Caco-2 (cell line): ENCODE data around the gene METAP1. TPM values are rescaled to one million over a fixed set of nuclear protein-coding genes. Genes with fewer than 3 reads are reported as not detected.
A peak's percentile ranks its signal among the peaks of the same experiment; 100 is the strongest.
"Not testable (repeated sequence)": the region's sequence is repeated elsewhere in the genome, so short reads cannot be mapped to it uniquely, and the experiment has no call there.

Experiments
- BruUV-seq: library from RNA; stranded (reverse); fragments of 400-500 nt; replicated peaks from 2 replicates; lab custom pipeline; 2021; lab: Mats Ljungman, UMichigan
- CTCF ChIA-PET: fragments of 300-600 bp; sonication (Branson Sonifier 250); formaldehyde crosslinking; loops from one replicate; lab custom pipeline; 2022; ENCODE audit warnings: antibody characterized with exemption; lab: Charles Lee
- POLR2A ChIA-PET: fragments of 300-600 bp; sonication (Branson Sonifier 250); formaldehyde crosslinking; loops from one replicate; lab custom pipeline; 2022; ENCODE audit warnings: antibody characterized with exemption; lab: Charles Lee
- DNase-seq, 2 experiments: peaks; one replicate each; pipeline versions ENCODE4 v3.0.0 to v3.0.0-alpha.2; 2020 to 2022
- H3K27me3 ChIP-seq: replicated peaks from 2 replicates; pipeline ENCODE4 v1.6.0; 2011; ENCODE audit warnings: low read length; ENCODE audit not compliant: control insufficient read depth, insufficient read depth
- H3K36me3 ChIP-seq: 2 replicates; pipeline ENCODE4 v1.5.1; 2011; ENCODE audit warnings: low read length; ENCODE audit not compliant: control insufficient read depth, insufficient read depth
- H3K4me1 ChIP-seq: fragments of 250-450 bp; sonication (Bioruptor Pico); 2 replicates; pipeline ENCODE4 v1.5.1; 2020; ENCODE audit warnings: mild to moderate bottlenecking
- H3K4me3 ChIP-seq: 2 replicates; pipeline ENCODE4 v1.5.1; 2011; ENCODE audit warnings: low read depth, mild to moderate bottlenecking, control low read depth, low read length
- H3K9me3 ChIP-seq: fragments of 250-450 bp; sonication (Bioruptor Pico); 2 replicates; pipeline ENCODE4 v1.5.1; 2020; ENCODE audit warnings: mild to moderate bottlenecking, moderate library complexity
- H3K27ac Mint-ChIP-seq: one replicate; pipeline ENCODE4 v1.8.0; 2022; ENCODE audit warnings: mixed read lengths; ENCODE audit not compliant: unreplicated experiment
- H3K27me3 Mint-ChIP-seq: one replicate; pipeline ENCODE4 v1.8.0; 2022; ENCODE audit warnings: mixed read lengths; ENCODE audit not compliant: insufficient read depth, unreplicated experiment
- H3K36me3 Mint-ChIP-seq: one replicate; pipeline ENCODE4 v1.8.0; 2022; ENCODE audit warnings: mild to moderate bottlenecking, mixed read lengths; ENCODE audit not compliant: insufficient read depth, unreplicated experiment
- H3K4me1 Mint-ChIP-seq: one replicate; pipeline ENCODE4 v1.8.0; 2022; ENCODE audit warnings: low read depth, mixed read lengths; ENCODE audit not compliant: unreplicated experiment
- H3K4me3 Mint-ChIP-seq: one replicate; pipeline ENCODE4 v1.8.0; 2022; ENCODE audit warnings: mild to moderate bottlenecking, moderate library complexity, mixed read lengths; ENCODE audit not compliant: unreplicated experiment
- H3K9me3 Mint-ChIP-seq: one replicate; pipeline ENCODE4 v1.8.0; 2022; ENCODE audit warnings: mixed read lengths; ENCODE audit not compliant: unreplicated experiment
- CTCF ChIP-seq, 2 experiments: fragments of 200-600 bp in 1 of 2; IDR thresholded peaks; 1 replicate in 1 of 2; 2 replicates in 1 of 2; pipeline versions ENCODE4 v1.5.1 to v1.8.0; 2011 to 2022; ENCODE audit warnings: antibody characterized with exemption in 1 of 2, control low read depth in 1 of 2, inconsistent platforms in 1 of 2, low read depth in 1 of 2, low read length in 1 of 2, mild to moderate bottlenecking in 1 of 2, moderate library complexity in 1 of 2; ENCODE audit not compliant: insufficient read depth in 1 of 2, severe bottlenecking in 1 of 2, unreplicated experiment in 1 of 2
- intact Hi-C: fragments of 100-400 bp; cut with micrococcal nuclease; formaldehyde crosslinking; loops from one replicate; pipeline ENCODE4 v1.10.0; 2022; ENCODE audit not compliant: unreplicated experiment
- total RNA-seq: library from RNA; stranded (reverse); gene quantifications from 2 replicates; pipeline ENCODE4 v1.2.3, GENCODE V29; 2022

Gene METAP1
- total RNA-seq, 1 experiment from 2014 or later = 83.0 TPM

GRCh38 chr4:99062120-99062519, 66.6 kb downstream of the METAP1 start:
- Histone ChIP-seq H3K36me3 (no peaks in the 10 kb centered on the region), H3K27me3 (no peaks in the 10 kb centered on the region), H3K4me3 (no peak overlapping the region), H3K9me3 (no peaks in the 10 kb centered on the region), H3K4me1 (0 out of 2 replicates have a peak, but pooled peaks cover 3% of the 10 kb centered on the region)
- peaks cover 83% of the 10 kb centered on the region for H3K36me3 Mint-ChIP-seq
- peaks cover 15% of the 10 kb centered on the region for H3K4me1 Mint-ChIP-seq
- no peak for DNase-seq
- no peak overlapping the region for H3K4me3 Mint-ChIP-seq
- H3K27ac Mint-ChIP-seq = no peak overlapping the region
- POLR2A ChIA-PET = no interaction called here
- CTCF ChIA-PET = no interaction called here
- H3K9me3 Mint-ChIP-seq = no peaks in the 10 kb centered on the region
- TF ChIP-seq CTCF (IDR thresholded peaks at IDR 0.05; ENCODE audit: insufficient read depth in 1 of 2, low read depth in 1 of 2, low read length in 1 of 2, severe bottlenecking in 1 of 2, unreplicated experiment in 1 of 2) = no peak
- BruUV-seq = TSS peak; percentile 72
- H3K27me3 Mint-ChIP-seq = no peaks in the 10 kb centered on the region
- intact Hi-C loops = no loop called here

DNA sequence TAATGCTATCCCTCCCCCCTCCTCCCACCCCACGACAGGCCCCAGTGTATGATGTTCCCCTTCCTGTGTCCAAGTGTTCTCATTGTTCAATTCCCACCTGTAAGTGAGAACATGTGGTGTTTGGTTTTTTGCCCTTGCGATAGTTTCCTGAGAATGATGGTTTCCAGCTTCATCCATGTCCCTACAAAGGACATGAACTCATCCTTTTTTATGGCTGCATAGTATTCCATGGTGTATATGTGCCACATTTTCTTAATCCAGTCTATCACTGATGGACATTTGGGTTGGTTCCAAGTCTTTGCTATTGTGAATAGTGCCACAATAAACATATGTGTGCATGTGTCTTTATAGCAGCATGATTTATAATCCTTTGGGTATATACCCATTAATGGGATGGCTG, 70.0 kb downstream of the METAP1 start:
- H3K4me1 Mint-ChIP-seq, H3K27ac Mint-ChIP-seq, BruUV-seq, POLR2A ChIA-PET, H3K36me3 ChIP-seq, H3K9me3 ChIP-seq, H3K4me3 Mint-ChIP-seq, H3K4me1 ChIP-seq, CTCF ChIA-PET, H3K27me3 ChIP-seq, DNase-seq, H3K27me3 Mint-ChIP-seq, intact Hi-C loops, H3K9me3 Mint-ChIP-seq, H3K4me3 ChIP-seq: not testable (repeated sequence)
- H3K36me3 Mint-ChIP-seq = peaks cover 70% of the 10 kb centered on the region

GRCh38 chr4:99067617-99068016, 72.1 kb downstream of the METAP1 start:
- no peak overlapping the region for H3K27ac Mint-ChIP-seq
- no peaks in the 10 kb centered on the region for H3K27me3 Mint-ChIP-seq
- H3K9me3 Mint-ChIP-seq = no peaks in the 10 kb centered on the region
- no peaks in the 10 kb centered on the region; the same call in 1 of the 2 replicates for H3K4me1 ChIP-seq
- H3K36me3 Mint-ChIP-seq = peaks cover 72% of the 10 kb centered on the region
- ChIA-PET CTCF (no interaction called here), POLR2A (no interaction called here)
- H3K9me3 ChIP-seq = no peaks in the 10 kb centered on the region
- no peak overlapping the region for H3K4me3 Mint-ChIP-seq
- no peak overlapping the region for H3K4me3 ChIP-seq
- intact Hi-C loops = loop anchor here (2.0 kb wide), 1 partner anchor 395 kb away; no protein-coding TSS in a partner anchor
- BruUV-seq = no TSS peak
- no peaks in the 10 kb centered on the region for H3K27me3 ChIP-seq
- no peaks in the 10 kb centered on the region for H3K4me1 Mint-ChIP-seq
- DNase-seq = no peak
- no peaks in the 10 kb centered on the region for H3K36me3 ChIP-seq
- TF ChIP-seq CTCF (IDR thresholded peaks at IDR 0.05; ENCODE audit: insufficient read depth in 1 of 2, low read depth in 1 of 2, low read length in 1 of 2, severe bottlenecking in 1 of 2, unreplicated experiment in 1 of 2) = no peak

DNA sequence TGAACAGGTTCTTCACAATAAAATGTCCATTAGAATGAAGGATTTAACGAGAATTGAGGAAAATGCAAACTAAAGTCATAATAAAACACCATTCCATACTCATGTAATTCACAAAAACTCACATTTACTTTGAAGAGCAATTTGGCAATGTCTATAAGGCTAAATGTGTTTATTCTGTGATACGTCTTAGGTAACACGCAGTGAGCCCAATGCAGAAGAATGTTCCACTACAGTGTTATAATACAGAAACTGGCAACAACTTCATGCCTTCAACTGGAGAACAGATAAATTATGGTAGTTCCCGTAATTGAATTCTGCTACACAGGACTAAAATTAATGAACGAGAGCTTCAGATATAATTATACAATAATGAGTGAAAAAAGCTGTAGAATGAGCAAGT, 75.6 kb downstream of the METAP1 start:
- Mint-ChIP-seq H3K27ac (no peak overlapping the region), H3K4me1 (no peaks in the 10 kb centered on the region), H3K27me3 (no peaks in the 10 kb centered on the region), H3K9me3 (no peaks in the 10 kb centered on the region), H3K4me3 (no peak overlapping the region), H3K36me3 (peaks cover 71% of the 10 kb centered on the region)
- CTCF ChIA-PET = no interaction called here
- no TSS peak for BruUV-seq
- H3K4me3 ChIP-seq = no peak overlapping the region
- H3K36me3 ChIP-seq = peaks cover 2% of the 10 kb centered on the region
- POLR2A ChIA-PET = no interaction called here
- H3K4me1 ChIP-seq = no peaks in the 10 kb centered on the region; the same call in 1 of the 2 replicates
- no peaks in the 10 kb centered on the region for H3K27me3 ChIP-seq
- TF ChIP-seq CTCF (IDR thresholded peaks at IDR 0.05; ENCODE audit: insufficient read depth in 1 of 2, low read depth in 1 of 2, low read length in 1 of 2, severe bottlenecking in 1 of 2, unreplicated experiment in 1 of 2) = no peak
- intact Hi-C loops = no loop called here
- H3K9me3 ChIP-seq = no peaks in the 10 kb centered on the region
- no peak for DNase-seq
